ENCODE data around the gene CAMSAP2. TPM values are rescaled to one million over a fixed set of nuclear protein-coding genes. Genes with fewer than 3 reads are reported as not detected.

Gene CAMSAP2
- total and polyA plus RNA-seq, 2 of the 8 experiments (the other 6 are each of a cell fraction or from before 2014, with no cell fraction given) = 4.2 to 27.6 TPM

DNA sequence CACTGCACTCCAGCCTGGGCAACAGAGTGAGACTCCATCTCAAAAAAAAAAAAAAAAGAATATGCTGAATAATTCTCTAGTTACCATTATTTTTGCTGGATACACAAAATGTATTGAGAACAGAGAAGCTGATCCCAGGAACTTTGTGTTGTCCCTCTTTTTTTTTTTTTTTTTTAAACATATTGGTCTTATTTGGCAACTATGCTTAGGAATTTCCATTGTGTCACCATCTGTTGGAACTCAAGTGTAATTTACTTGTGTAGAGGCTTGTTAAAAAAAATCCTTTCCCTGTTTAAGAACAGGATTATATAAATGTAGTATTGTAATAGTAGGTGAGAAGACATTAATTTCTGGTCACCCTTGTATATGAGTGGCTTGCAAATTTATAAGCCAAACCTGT is 28.6 kb downstream of the CAMSAP2 start (continued):
- TF ChIP-seq CBX8 (IDR thresholded peaks at IDR 0.05; ENCODE audit: borderline replicate concordance, low read depth, low read length) (no peak), POLR2AphosphoS5 (IDR thresholded peaks at IDR 0.05; ENCODE audit: low read depth, low read length) (no peak), TCF12 (IDR thresholded peaks at IDR 0.05; ENCODE audit: low read depth, low read length) (no peak)
